ENCODE data around the gene HERC5. TPM values are rescaled to one million over a fixed set of nuclear protein-coding genes. Genes with fewer than 3 reads are reported as not detected.
A peak's percentile ranks its signal among the peaks of the same experiment; 100 is the strongest.

HERC5 gene
- total RNA-seq, 4 donors from 2014 or later: 1.5 to 4.0 (median 1.5) TPM; not detected in 1

GRCh38 chr4:88511236-88511635, 54.3 kb downstream of the HERC5 start:
- no peak overlapping the region for H3K4me3 ChIP-seq
- whole genome bisulfite sequencing, 2 donors (ENCODE audit: low coverage in 1 of 2): 69 to 75% methylated on average over 3 of the region's 3 CpGs
- H3K36me3 ChIP-seq: no peaks in the 10 kb centered on the region
- no peak for DNase-seq
- H3K27ac ChIP-seq: no peak overlapping the region
- intact Hi-C loops (cut with DNase I; ENCODE audit: low total_unique reads) (loop anchor here (10.0 kb wide), 1 partner anchor 56 kb away; the partner anchor contains the start of gene HERC5), in situ Hi-C loops (cut with MboI; ENCODE audit: low pct_ligation_motif_present in 1 of 4, low pct_unique_long_range_greater_than_20kb in 1 of 4, low sequenced_read_pairs in 3 of 4) (loop anchor here (5.0 to 25.0 kb wide), 7 partner anchors 136 to 476 kb away; partner anchors contain the start of gene HERC6 (in 3 of the 4))
- no peak for TF ChIP-seq CTCF (IDR thresholded peaks at IDR 0.05)
- no peak for TF ChIP-seq POLR2AphosphoS5 (IDR thresholded peaks at IDR 0.05)
- TF ChIP-seq EP300 (IDR thresholded peaks at IDR 0.05; ENCODE audit: low read depth): no peak
- no peak for TF ChIP-seq POLR2A (IDR thresholded peaks at IDR 0.05)
- H3K4me1 ChIP-seq: peaks cover 0 to 6% (median 0%) of the 10 kb centered on the region in 4 donors
- no peaks in the 10 kb centered on the region for H3K27me3 ChIP-seq
- no peaks in the 10 kb centered on the region for H3K9me3 ChIP-seq

GRCh38 chr4:88514557-88515511, 57.9 kb downstream of the HERC5 start:
- Histone ChIP-seq H3K9me3 (no peaks in the 10 kb centered on the region), H3K4me3 (no peak overlapping the region), H3K27ac (no peak overlapping the region), H3K4me1 (peaks cover 0 to 6% (median 0%) of the 10 kb centered on the region in 4 donors), H3K36me3 (no peaks in the 10 kb centered on the region), H3K27me3 (no peaks in the 10 kb centered on the region)
- in situ Hi-C loops (cut with MboI; ENCODE audit: low pct_ligation_motif_present in 1 of 4, low pct_unique_long_range_greater_than_20kb in 1 of 4, low sequenced_read_pairs in 3 of 4): loop anchor here (5.0 to 25.0 kb wide), 7 partner anchors 140 to 480 kb away; partner anchors contain the start of gene HERC6 (in 3 of the 4)
- 32 to 41% methylated on average over 3 to 8 of the region's 8 CpGs for WGBS, 2 donors (ENCODE audit: low coverage in 1 of 2)
- intact Hi-C loops (cut with DNase I; ENCODE audit: low total_unique reads): loop anchor here (2.0 to 10.0 kb wide), 2 partner anchors 60 to 294 kb away; partner anchors contain the start of gene HERC5
- TF ChIP-seq POLR2AphosphoS5 (IDR thresholded peaks at IDR 0.05): peak in 1 of 3 donors; percentile 21
- TF ChIP-seq CTCF (IDR thresholded peaks at IDR 0.05): no peak
- TF ChIP-seq EP300 (IDR thresholded peaks at IDR 0.05; ENCODE audit: low read depth): no peak
- DNase-seq: no peak

GRCh38 chr4:88516746-88517145, 59.8 kb downstream of the HERC5 start:
- no peaks in the 10 kb centered on the region for H3K9me3 ChIP-seq
- in situ Hi-C loops (cut with MboI; ENCODE audit: low pct_ligation_motif_present in 1 of 4, low pct_unique_long_range_greater_than_20kb in 1 of 4, low sequenced_read_pairs in 3 of 4): loop anchor here (5.0 to 25.0 kb wide), 5 partner anchors 142 to 482 kb away; partner anchors contain the start of gene HERC6 (in 3 of the 4)
- peaks cover 0 to 13% (median 0%) of the 10 kb centered on the region in 4 donors for H3K4me1 ChIP-seq
- intact Hi-C loops (cut with DNase I; ENCODE audit: low total_unique reads): loop anchor here (10.0 kb wide), 1 partner anchor 62 kb away; the partner anchor contains the start of gene HERC5
- no peak for DNase-seq
- WGBS, 2 donors (ENCODE audit: low coverage in 1 of 2): 93% methylated on average over 3 of the region's 3 CpGs; no CpG with 5 or more reads in 1 of the 2 donors
- no peak overlapping the region for H3K4me3 ChIP-seq
- no peak overlapping the region for H3K27ac ChIP-seq
- TF ChIP-seq POLR2A (IDR thresholded peaks at IDR 0.05) (no peak), POLR2AphosphoS5 (IDR thresholded peaks at IDR 0.05) (no peak), CTCF (IDR thresholded peaks at IDR 0.05) (no peak), EP300 (IDR thresholded peaks at IDR 0.05; ENCODE audit: low read depth) (no peak)
- H3K27me3 ChIP-seq: no peaks in the 10 kb centered on the region
- peaks cover 0 to 8% (median 2%) of the 10 kb centered on the region in 4 donors for H3K36me3 ChIP-seq

- in situ Hi-C loops (cut with MboI; ENCODE audit: low pct_ligation_motif_present in 1 of 4, low pct_unique_long_range_greater_than_20kb in 1 of 4, low sequenced_read_pairs in 3 of 4): loop anchor here (5.0 to 25.0 kb wide), 5 partner anchors 143 to 483 kb away; partner anchors contain the start of gene HERC6 (in 3 of the 4)
- WGBS, 2 donors (ENCODE audit: low coverage in 1 of 2): 72 to 89% methylated on average over 3 of the region's 3 CpGs
- peaks cover 0 to 23% (median 6%) of the 10 kb centered on the region in 4 donors for H3K4me1 ChIP-seq
- no peak for TF ChIP-seq POLR2A (IDR thresholded peaks at IDR 0.05)
- TF ChIP-seq POLR2AphosphoS5 (IDR thresholded peaks at IDR 0.05): no peak
- TF ChIP-seq CTCF (IDR thresholded peaks at IDR 0.05): no peak
- no peak for TF ChIP-seq EP300 (IDR thresholded peaks at IDR 0.05; ENCODE audit: low read depth)
- DNase-seq: no peak
- intact Hi-C loops (cut with DNase I; ENCODE audit: low total_unique reads): loop anchor here (10.0 kb wide), 1 partner anchor 63 kb away; the partner anchor contains the start of gene HERC5
- H3K9me3 ChIP-seq: no peaks in the 10 kb centered on the region
- no peak overlapping the region for H3K4me3 ChIP-seq
- H3K36me3 ChIP-seq: peaks cover 0 to 8% (median 2%) of the 10 kb centered on the region in 4 donors
- no peaks in the 10 kb centered on the region for H3K27me3 ChIP-seq
- no peak overlapping the region for H3K27ac ChIP-seq
Observed at GRCh38 chr4:88517825-88518224, 60.9 kb downstream of the HERC5 start.

All from transverse colon (tissue), 4 donors.